HepG2 (cell line): ENCODE results near the gene ZNF793.

ENCODE experiments used
- PRPF4 ChIP-seq: fragments of 200-400 bp; formaldehyde crosslinking; IDR thresholded peaks from 2 replicates; pipeline ENCODE4 v1.6.1; 2016; ENCODE audit warnings: low read length, low read depth; ENCODE audit not compliant: poor library complexity, severe bottlenecking
- ZNF660 ChIP-seq: sonication (generic); formaldehyde crosslinking; IDR thresholded peaks from 2 replicates; pipeline ENCODE4 v1.5.1; 2020; ENCODE audit warnings: mild to moderate bottlenecking, low read depth, missing genetic modification reagents, borderline replicate concordance

- TF ChIP-seq ZNF660 (CRISPR knock-in tag) = no peak
- TF ChIP-seq PRPF4 = no peak
Observed at GRCh38 chr19:37506387-37507166, at the start of gene ZNF793.
